Activated naive CD8-positive, alpha-beta T cell treated with anti-CD3 and anti-CD28 coated beads, Interleukin-2, amount 10 ng/mL, durations not matched to agents 7 days and 5 days (primary cell): ENCODE results near the gene AOX1. TPM values are rescaled to one million over a fixed set of nuclear protein-coding genes. Genes with fewer than 3 reads are reported as not detected.
"Not testable (repeated sequence)": the region's sequence is repeated elsewhere in the genome, so short reads cannot be mapped to it uniquely, and the experiment has no call there.

Experiments used
- ATAC-seq: fragments of 150-1000 bp; cut with Tn5 transposase; one replicate; pipeline ENCODE4 v1.10.0; 2021; ENCODE audit warnings: low read depth, moderate library complexity
- POLR2A ChIA-PET: fragments of 350-600 bp; sonication (Branson Sonifier 250); formaldehyde crosslinking; loops from one replicate; lab custom pipeline; 2021; ENCODE audit warnings: antibody characterized with exemption; lab: Charles Lee
- DNase-seq: peaks from one replicate; pipeline ENCODE4 v3.0.0; 2021
- H3K27ac Mint-ChIP-seq: one replicate; pipeline ENCODE4 v1.8.0; 2022; ENCODE audit warnings: mild to moderate bottlenecking, mixed read lengths
- H3K27me3 Mint-ChIP-seq: one replicate; pipeline ENCODE4 v1.8.0; 2022; ENCODE audit warnings: mild to moderate bottlenecking, moderate library complexity, mixed read lengths
- H3K36me3 Mint-ChIP-seq: one replicate; pipeline ENCODE4 v1.8.0; 2021; ENCODE audit warnings: mild to moderate bottlenecking, mixed read lengths
- H3K4me1 Mint-ChIP-seq: one replicate; pipeline ENCODE4 v1.8.0; 2021; ENCODE audit warnings: mixed read lengths
- H3K4me3 Mint-ChIP-seq: one replicate; pipeline ENCODE4 v1.8.0; 2022; ENCODE audit warnings: mild to moderate bottlenecking, moderate library complexity, mixed read lengths
- H3K9me3 Mint-ChIP-seq: one replicate; pipeline ENCODE4 v1.8.0; 2021; ENCODE audit warnings: mixed read lengths
- total RNA-seq, 2 experiments: library from RNA; stranded (reverse); gene quantifications; one replicate each; pipeline ENCODE4 v1.2.3, GENCODE V29; 2021

Gene AOX1
- total RNA-seq, 2 experiments from 2014 or later = not detected

DNA sequence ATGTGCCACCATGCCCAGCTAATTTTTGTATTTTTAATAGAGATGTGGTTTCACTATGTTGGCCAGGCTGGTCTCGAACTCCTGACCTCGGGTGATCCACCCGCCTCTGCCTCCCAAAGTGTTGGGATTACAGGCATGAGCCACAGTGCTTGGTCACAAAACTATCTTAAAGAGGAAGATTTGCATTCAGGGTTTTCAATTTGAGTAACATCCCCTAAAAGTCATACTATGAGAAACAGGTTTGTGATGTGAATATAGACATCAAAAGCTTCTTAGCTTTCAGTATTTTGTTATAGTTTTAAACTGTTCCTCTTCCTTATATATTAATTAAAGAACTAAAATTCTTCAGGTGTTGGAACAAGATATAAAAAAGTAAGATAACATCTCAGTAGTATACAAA, 24.4 kb downstream of the AOX1 start:
- H3K27ac Mint-ChIP-seq, ATAC-seq, H3K36me3 Mint-ChIP-seq, H3K9me3 Mint-ChIP-seq, H3K4me3 Mint-ChIP-seq, H3K4me1 Mint-ChIP-seq, DNase-seq: not testable (repeated sequence)
- H3K27me3 Mint-ChIP-seq = peaks cover 28% of the 10 kb centered on the region
- POLR2A ChIA-PET = interaction anchor here (0.7 kb wide), 1 partner anchor 755 kb away, joined by 3 read pairs; no protein-coding TSS in a partner anchor

DNA sequence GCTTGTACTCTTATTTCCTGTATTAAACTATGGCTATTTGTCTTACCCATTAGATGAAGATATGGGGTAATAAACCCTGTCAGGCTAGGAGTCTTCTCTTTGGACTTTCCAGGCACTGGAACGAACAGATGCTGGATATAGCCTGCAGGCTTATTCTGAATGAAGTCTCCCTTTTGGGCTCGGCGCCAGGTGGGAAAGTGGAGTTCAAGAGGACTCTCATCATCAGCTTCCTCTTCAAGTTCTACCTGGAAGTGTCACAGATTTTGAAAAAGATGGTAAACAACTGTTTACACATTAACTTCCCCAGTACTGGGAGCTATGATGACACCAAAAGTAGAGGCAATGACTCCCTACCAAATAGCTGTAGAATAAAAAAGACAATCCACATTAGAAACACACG, 27.9 kb downstream of the AOX1 start:
- POLR2A ChIA-PET = no interaction called here
- H3K9me3 Mint-ChIP-seq = no peaks in the 10 kb centered on the region
- ATAC-seq (no peak), DNase-seq (no peak)
- peaks cover 16% of the 10 kb centered on the region for H3K27me3 Mint-ChIP-seq
- H3K4me1 Mint-ChIP-seq = peaks cover 10% of the 10 kb centered on the region
- H3K36me3 Mint-ChIP-seq = no peaks in the 10 kb centered on the region
- no peak overlapping the region for H3K27ac Mint-ChIP-seq
- H3K4me3 Mint-ChIP-seq = no peak overlapping the region

DNA sequence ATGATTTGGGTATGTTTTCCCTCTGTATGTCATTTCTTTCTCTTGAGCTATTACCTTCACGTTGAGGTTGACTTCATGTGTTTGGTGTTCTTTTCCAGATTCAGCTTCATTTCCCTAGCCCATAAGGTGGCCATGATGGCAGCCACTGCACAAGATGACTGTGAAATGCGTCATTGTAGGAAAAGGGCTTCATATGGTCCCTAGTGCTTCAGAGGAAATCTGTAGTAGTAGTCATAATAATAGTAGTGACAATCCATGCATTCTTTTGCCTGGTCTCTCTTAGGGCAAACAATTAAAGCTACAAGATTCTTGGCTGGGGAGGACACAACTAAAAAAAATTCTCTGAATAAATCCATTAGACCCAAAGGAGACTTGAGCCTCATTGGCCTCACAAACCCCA, 28.4 kb downstream of the AOX1 start:
- Mint-ChIP-seq H3K9me3 (no peaks in the 10 kb centered on the region), H3K27me3 (peaks cover 11% of the 10 kb centered on the region), H3K4me3 (no peak overlapping the region), H3K4me1 (peaks cover 10% of the 10 kb centered on the region), H3K27ac (no peak overlapping the region), H3K36me3 (no peaks in the 10 kb centered on the region)
- POLR2A ChIA-PET = no interaction called here
- ATAC-seq (no peak), DNase-seq (no peak)

DNA sequence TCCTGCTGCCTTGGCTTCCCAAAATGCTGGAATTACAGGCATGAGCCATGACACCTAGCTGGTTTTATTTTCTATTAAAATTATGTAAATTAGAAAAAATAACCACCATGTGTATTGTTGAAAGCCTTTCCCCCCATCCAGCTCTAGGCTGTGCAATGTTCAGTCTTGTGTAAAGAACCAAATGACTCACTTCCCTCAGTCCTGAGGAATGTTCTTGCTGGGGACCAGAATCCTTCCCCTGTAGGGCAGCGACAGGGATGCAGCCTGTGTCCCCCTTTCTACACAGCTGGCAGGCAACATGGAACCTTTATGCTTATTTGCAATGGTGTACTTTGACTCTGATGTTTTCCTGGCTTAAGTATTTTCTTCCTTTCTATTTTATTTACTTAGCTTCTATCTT, 29.4 kb downstream of the AOX1 start:
- DNase-seq (no peak), ATAC-seq (no peak)
- peaks cover 10% of the 10 kb centered on the region for H3K4me1 Mint-ChIP-seq
- peaks cover 6% of the 10 kb centered on the region for H3K27me3 Mint-ChIP-seq
- no peaks in the 10 kb centered on the region for H3K36me3 Mint-ChIP-seq
- POLR2A ChIA-PET = no interaction called here
- H3K4me3 Mint-ChIP-seq = no peak overlapping the region
- H3K27ac Mint-ChIP-seq = no peak overlapping the region
- H3K9me3 Mint-ChIP-seq = no peaks in the 10 kb centered on the region

DNA sequence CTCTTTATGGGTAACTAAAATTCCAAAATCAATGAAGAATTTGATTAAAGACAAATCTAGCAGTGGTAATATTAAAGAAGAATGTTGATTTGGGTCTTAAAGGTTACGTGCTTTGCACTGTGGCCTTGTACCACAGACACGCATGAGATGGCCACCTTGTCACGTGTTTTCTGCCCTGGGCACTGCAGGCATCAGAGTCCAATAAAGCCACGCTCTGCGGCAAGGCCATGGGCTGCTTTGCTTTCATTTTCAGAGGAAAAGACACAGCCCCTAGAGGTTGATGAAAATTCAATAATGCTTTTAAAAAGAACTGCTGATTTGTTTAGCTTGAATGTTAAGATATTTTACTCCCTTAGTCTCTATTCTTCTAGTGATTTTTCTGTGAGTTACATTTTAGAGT, 30.4 kb downstream of the AOX1 start:
- Mint-ChIP-seq H3K4me1 (peaks cover 10% of the 10 kb centered on the region), H3K27ac (no peak overlapping the region), H3K27me3 (peaks cover 4% of the 10 kb centered on the region), H3K9me3 (no peaks in the 10 kb centered on the region), H3K4me3 (no peak overlapping the region), H3K36me3 (no peaks in the 10 kb centered on the region)
- ATAC-seq (no peak), DNase-seq (no peak)
- POLR2A ChIA-PET = no interaction called here

DNA sequence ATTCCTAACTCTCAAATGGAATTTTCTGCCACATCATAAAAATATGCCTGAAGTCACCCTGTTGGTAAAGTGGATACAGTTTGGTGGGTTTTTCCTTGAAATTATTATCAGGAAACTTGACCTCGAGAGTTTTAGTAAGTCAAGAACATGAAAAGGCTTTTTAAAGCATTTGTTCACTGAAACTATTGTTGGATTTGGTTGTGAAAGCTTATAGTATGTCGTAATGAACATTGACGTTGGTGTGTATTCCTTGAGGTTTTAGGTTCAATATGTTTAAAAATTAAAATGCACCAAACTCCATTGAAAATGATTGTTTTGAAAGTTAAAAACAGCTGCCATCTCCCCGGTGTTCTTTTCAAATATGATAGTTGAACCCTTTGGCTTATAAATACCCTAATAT, 30.8 kb downstream of the AOX1 start:
- Mint-ChIP-seq H3K27me3 (peaks cover 4% of the 10 kb centered on the region), H3K4me3 (no peak overlapping the region), H3K27ac (no peak overlapping the region), H3K36me3 (no peaks in the 10 kb centered on the region), H3K4me1 (peaks cover 10% of the 10 kb centered on the region), H3K9me3 (no peaks in the 10 kb centered on the region)
- POLR2A ChIA-PET = no interaction called here
- DNase-seq = no peak
- no peak for ATAC-seq

DNA sequence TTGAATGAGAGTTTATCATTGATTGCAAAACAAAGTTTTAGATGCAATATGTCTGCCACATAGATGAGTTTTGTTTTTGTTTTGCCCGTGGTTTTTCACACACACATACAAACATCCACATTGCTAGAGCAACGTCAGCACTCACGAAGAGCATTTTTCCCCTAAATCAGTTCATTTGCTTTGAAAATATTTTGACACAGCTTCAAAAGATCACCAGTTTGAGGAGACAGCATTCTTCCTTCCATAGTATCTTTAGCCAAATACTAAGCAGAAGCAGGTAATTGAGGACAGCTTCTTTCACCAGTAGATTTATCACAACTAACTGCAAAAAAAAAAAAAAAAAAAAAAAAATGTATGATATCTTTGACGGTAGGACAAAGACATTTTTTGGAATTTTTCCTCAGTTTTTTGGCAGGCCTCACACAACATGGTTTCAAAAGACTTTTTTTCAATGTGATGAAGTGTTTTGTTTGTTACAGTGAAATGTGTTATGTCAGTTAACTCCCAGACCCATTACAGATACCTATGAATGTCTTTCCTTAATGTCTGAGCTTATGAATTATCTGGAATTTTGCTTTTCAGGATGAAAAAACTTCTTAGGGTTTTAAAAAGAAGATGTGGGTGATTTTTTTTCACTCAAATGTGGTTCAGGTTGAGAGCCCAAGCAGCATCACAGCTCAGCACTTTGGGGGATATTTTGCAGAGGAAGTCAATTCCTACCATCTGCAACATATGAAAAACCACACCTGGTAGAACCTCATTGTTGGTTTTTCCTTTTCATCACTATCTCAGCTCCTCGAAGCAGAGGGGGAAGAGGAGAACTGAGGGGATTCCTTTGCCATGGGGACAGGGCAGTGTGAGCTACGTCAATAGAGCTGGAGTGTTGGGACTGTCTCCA, 31.6 kb downstream of the AOX1 start:
- ATAC-seq = no peak

DNA sequence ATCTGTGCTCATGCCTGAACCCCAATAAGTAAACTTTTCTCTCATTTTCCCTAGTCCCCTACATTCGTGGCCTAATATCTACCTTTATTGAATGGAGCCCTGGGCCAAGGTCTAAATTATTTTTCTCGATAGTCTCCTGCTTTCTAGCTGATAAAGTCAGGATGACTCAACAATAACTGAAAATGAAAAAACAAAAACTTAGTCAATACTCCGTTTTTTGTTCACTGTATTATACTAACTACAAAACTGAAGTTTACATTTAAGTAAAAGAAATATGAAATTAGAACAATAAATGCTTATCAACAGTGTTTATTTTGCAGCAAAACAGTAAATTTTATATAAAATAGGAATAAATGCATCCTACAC, 32.2 kb downstream of the AOX1 start:
- H3K27me3 Mint-ChIP-seq = peaks cover 4% of the 10 kb centered on the region
- H3K9me3 Mint-ChIP-seq = no peaks in the 10 kb centered on the region
- ATAC-seq (no peak), DNase-seq (no peak)
- H3K27ac Mint-ChIP-seq = no peak overlapping the region
- POLR2A ChIA-PET = no interaction called here
- peaks cover 10% of the 10 kb centered on the region for H3K4me1 Mint-ChIP-seq
- H3K36me3 Mint-ChIP-seq = no peaks in the 10 kb centered on the region
- H3K4me3 Mint-ChIP-seq = no peak overlapping the region

More for the DNA sequence above, 31.6 kb downstream of the AOX1 start:
- no peaks in the 10 kb centered on the region for H3K9me3 Mint-ChIP-seq
- POLR2A ChIA-PET = no interaction called here
- peaks cover 4% of the 10 kb centered on the region for H3K27me3 Mint-ChIP-seq
- H3K4me3 Mint-ChIP-seq = no peak overlapping the region
- H3K36me3 Mint-ChIP-seq = no peaks in the 10 kb centered on the region
- DNase-seq = no peak
- H3K4me1 Mint-ChIP-seq = peaks cover 10% of the 10 kb centered on the region
- H3K27ac Mint-ChIP-seq = no peak overlapping the region

DNA sequence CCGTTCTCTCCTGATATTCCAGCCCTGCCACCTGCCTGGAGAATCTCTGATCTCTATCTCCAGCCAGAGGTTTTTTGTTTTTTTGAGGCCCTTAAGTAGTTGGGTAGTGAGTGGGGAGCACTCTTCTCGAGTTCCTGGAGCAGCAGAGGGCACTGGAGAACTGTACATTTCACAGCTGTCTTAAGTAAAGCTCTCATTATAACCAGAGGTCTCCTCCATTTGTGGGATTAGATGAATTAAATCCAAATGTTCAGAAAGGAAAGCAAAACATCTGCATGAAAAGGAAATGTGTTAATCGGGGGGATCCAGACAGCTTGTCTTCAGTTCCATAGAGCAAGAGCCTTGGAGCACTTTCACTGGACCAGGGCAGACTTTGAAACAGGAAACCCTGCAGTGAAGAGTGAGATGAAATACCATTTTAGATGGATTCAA, 32.8 kb downstream of the AOX1 start:
- ATAC-seq = no peak

DNA sequence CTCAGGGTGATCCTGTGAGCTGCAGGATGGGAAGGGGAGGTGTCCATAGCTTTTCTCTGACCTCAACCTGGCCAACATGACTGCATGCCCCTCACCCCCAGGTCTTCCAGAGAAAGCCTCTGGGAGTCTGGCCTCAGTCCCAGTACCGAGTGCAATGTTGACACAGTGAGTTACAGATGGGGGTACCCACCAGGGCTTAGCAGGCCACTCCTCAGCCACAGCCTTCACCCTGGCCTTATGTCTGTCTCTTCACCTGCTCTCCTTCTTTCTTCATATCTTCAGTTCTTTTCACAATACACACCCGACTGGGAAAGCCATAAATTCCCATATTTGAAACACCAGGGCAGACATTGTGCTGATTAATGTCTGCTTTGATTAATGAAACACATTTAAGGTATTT, 33.5 kb downstream of the AOX1 start:
- POLR2A ChIA-PET = no interaction called here
- ATAC-seq (no peak), DNase-seq (no peak)
- Mint-ChIP-seq H3K27me3 (peaks cover 7% of the 10 kb centered on the region), H3K4me3 (no peak overlapping the region), H3K4me1 (peaks cover 10% of the 10 kb centered on the region), H3K27ac (no peak overlapping the region), H3K36me3 (no peaks in the 10 kb centered on the region), H3K9me3 (no peaks in the 10 kb centered on the region)

More for the DNA sequence above, 32.8 kb downstream of the AOX1 start:
- no peak for DNase-seq
- Mint-ChIP-seq H3K27me3 (peaks cover 7% of the 10 kb centered on the region), H3K36me3 (no peaks in the 10 kb centered on the region), H3K9me3 (no peaks in the 10 kb centered on the region), H3K4me3 (no peak overlapping the region), H3K4me1 (peaks cover 10% of the 10 kb centered on the region), H3K27ac (no peak overlapping the region)
- POLR2A ChIA-PET = no interaction called here

DNA sequence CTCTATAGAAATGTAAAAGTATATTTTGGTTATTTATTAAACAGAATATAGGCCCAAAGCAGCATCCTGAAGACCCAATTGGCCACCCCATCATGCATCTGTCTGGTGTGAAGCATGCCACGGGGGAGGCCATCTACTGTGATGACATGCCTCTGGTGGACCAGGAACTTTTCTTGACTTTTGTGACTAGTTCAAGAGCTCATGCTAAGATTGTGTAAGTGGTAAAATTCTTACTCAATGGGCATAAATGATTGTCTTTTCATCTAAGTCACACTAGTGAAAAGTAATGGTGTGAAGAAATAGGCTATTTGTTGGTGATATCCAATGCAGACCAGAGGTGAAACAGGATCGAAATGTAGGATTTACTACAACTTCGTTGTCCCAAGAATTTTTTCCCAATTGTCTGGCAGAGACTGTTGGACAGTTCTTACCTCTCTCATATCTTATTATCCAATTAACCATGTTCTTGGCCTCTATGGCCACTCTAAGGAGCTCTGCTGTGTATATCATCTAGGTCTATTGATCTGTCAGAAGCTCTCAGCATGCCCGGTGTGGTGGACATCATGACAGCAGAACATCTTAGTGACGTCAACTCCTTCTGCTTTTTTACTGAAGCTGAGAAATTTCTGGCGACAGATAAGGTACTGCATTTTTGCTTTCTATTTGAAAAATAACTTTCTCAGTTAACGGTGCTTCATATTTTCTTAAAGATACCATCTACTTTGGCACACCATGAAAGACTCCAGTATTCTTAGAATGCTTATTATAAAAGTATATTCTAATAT, 35.0 kb downstream of the AOX1 start:
- DNase-seq (no peak), ATAC-seq (no peak)
- Mint-ChIP-seq H3K9me3 (no peaks in the 10 kb centered on the region), H3K4me3 (no peak overlapping the region), H3K27ac (no peak overlapping the region), H3K36me3 (no peaks in the 10 kb centered on the region), H3K4me1 (peaks cover 10% of the 10 kb centered on the region), H3K27me3 (peaks cover 3% of the 10 kb centered on the region)
- POLR2A ChIA-PET = no interaction called here

DNA sequence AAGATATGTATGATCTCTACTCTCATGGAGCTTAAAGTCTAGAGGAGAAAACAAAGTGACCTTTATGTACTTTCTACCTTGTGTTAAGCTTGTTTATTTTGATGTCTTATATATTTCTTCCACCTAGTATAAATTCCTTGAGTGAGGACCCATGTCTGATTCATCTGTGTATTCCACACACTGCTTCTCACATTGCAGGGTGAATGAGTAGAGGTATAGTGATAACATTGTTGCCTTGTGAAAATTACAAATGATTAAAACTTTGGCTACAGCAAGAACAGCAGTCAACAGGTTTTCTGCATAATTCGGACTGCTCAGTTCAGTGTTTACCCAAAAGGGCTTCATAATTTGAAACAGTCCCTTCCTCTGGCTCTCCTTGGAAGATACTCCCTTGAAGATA, 36.3 kb downstream of the AOX1 start:
- H3K4me3 Mint-ChIP-seq = no peak overlapping the region
- DNase-seq = no peak
- POLR2A ChIA-PET = no interaction called here
- no peak for ATAC-seq
- no peaks in the 10 kb centered on the region for H3K9me3 Mint-ChIP-seq
- H3K27me3 Mint-ChIP-seq = peaks cover 3% of the 10 kb centered on the region
- no peak overlapping the region for H3K27ac Mint-ChIP-seq
- H3K36me3 Mint-ChIP-seq = no peaks in the 10 kb centered on the region
- peaks cover 9% of the 10 kb centered on the region for H3K4me1 Mint-ChIP-seq

DNA sequence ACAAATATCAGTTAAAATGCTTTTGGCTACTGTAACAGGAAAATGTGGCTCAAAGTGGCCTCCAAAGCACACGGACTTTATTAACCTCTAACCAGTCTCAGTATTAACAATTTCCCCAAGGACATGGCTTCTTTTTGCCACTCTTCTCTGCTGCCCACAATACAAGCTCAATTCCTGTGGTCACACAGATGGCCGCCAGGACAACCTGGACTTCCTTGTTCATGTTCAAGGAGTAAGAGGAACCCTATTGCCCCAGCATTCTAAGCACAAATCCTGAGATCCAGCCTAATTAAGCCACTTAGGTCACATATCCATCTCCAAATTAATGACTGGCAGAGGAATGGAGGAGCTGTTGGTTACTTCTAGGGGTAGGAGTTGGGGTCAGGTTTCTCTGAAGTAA, 38.2 kb downstream of the AOX1 start:
- no peak for ATAC-seq
- Mint-ChIP-seq H3K4me1 (no peaks in the 10 kb centered on the region), H3K27ac (no peak overlapping the region), H3K4me3 (no peak overlapping the region), H3K27me3 (peaks cover 9% of the 10 kb centered on the region), H3K9me3 (no peaks in the 10 kb centered on the region), H3K36me3 (no peaks in the 10 kb centered on the region)
- POLR2A ChIA-PET = no interaction called here
- no peak for DNase-seq

DNA sequence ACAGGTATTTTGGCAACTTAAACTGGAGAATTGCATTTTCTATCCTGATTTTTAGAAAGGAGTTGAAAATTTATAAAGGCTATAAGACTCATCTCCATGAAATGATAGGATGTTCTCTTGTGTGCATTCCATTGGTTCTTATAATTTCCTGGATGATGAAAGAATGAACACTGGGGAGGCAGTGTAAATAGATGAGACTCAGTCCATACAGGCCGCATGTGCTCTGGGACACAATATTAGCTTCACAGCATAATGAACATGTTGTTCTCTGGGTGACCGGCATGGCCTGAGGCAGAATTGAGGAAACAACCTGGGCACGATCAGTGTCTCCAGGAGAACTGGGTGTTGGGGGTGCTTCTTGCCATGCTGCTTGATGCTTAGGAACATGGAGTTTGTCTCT, 38.8 kb downstream of the AOX1 start:
- Mint-ChIP-seq H3K36me3 (no peaks in the 10 kb centered on the region), H3K4me3 (no peak overlapping the region), H3K27ac (no peak overlapping the region), H3K9me3 (no peaks in the 10 kb centered on the region), H3K4me1 (no peaks in the 10 kb centered on the region), H3K27me3 (peaks cover 15% of the 10 kb centered on the region)
- ATAC-seq (no peak), DNase-seq (no peak)
- POLR2A ChIA-PET = no interaction called here
